Renal cortex interstitium (tissue), 15 donors: ENCODE results near the gene COL26A1. TPM values are rescaled to one million over a fixed set of nuclear protein-coding genes. Genes with fewer than 3 reads are reported as not detected.
"Not testable (repeated sequence)": the region's sequence is repeated elsewhere in the genome, so short reads cannot be mapped to it uniquely, and the experiment has no call there.

Experiments used
- DNase-seq, 11 donors: peaks; one replicate each; pipeline ENCODE4 v3.0.0-alpha.2; 2013; ENCODE audit warnings: low read depth in 9 of 11, low spot score in 4 of 11; ENCODE audit errors: extremely low read depth in 1 of 11
- long read RNA-seq, 16 experiments: transcript quantifications; one replicate each; lab custom pipeline, GENCODE V29; 2026
- polyA plus RNA-seq, 3 donors: library from polyadenylated mRNA; unstranded; fragments of 120-200 nt; gene quantifications; one replicate each; pipeline ENCODE4 v1.2.1, GENCODE V29; 2013; ENCODE audit not compliant: insufficient read length in 3 of 3

The COL26A1 gene
- polyA plus RNA-seq = 10 to 100 TPM; 22.3 to 34.7 (median 28.3) TPM
- long read RNA-seq, donor 1, partial matches to known transcripts = 0 of 6 reads
- long read RNA-seq, donor 1, other reads (novel, unspliced or antisense) = 0 of 6 reads
- long read RNA-seq, donor 2, transcript COL26A1-201 (13 exons, 3,033 nt) = major isoform, 5 of 10 reads
- long read RNA-seq, donor 2, partial matches to known transcripts = 0 of 10 reads
- long read RNA-seq, donor 2, other reads (novel, unspliced or antisense) = 0 of 10 reads
- long read RNA-seq, donor 3, transcript COL26A1-201 (13 exons, 3,033 nt) = major isoform, 5 of 12 reads
- long read RNA-seq, donor 3, partial matches to known transcripts = 6 of 12 reads
- long read RNA-seq, donor 3, other reads (novel, unspliced or antisense) = 0 of 12 reads
- long read RNA-seq, donor 4, partial matches to known transcripts = 0 of 3 reads
- long read RNA-seq, donor 4, other reads (novel, unspliced or antisense) = 0 of 3 reads
- long read RNA-seq, donor 5 = 0 reads
- long read RNA-seq, donor 6, partial matches to known transcripts = 7 of 11 reads
- long read RNA-seq, donor 6, other reads (novel, unspliced or antisense) = 0 of 11 reads
- long read RNA-seq, donor 7, partial matches to known transcripts = 0 of 5 reads
- long read RNA-seq, donor 7, other reads (novel, unspliced or antisense) = 0 of 5 reads
- long read RNA-seq, donor 8 = 0 reads
- long read RNA-seq, donor 9, partial matches to known transcripts = 0 of 6 reads
- long read RNA-seq, donor 9, other reads (novel, unspliced or antisense) = 0 of 6 reads
- long read RNA-seq, donor 10, partial matches to known transcripts = 0 of 4 reads
- long read RNA-seq, donor 10, other reads (novel, unspliced or antisense) = 0 of 4 reads
- long read RNA-seq, donor 11, partial matches to known transcripts = 0 of 4 reads
- long read RNA-seq, donor 11, other reads (novel, unspliced or antisense) = 0 of 4 reads
- long read RNA-seq, donor 12, partial matches to known transcripts = 0 of 5 reads
- long read RNA-seq, donor 12, other reads (novel, unspliced or antisense) = 0 of 5 reads
- long read RNA-seq, donor 13 = 0 reads
- long read RNA-seq, donor 14, transcript COL26A1-203 (13 exons, 2,970 nt) = major isoform, 6 of 7 reads
- long read RNA-seq, donor 14, partial matches to known transcripts = 0 of 7 reads
- long read RNA-seq, donor 14, other reads (novel, unspliced or antisense) = 0 of 7 reads
- long read RNA-seq, donor 15, partial matches to known transcripts = 0 of 5 reads
- long read RNA-seq, donor 15, other reads (novel, unspliced or antisense) = 0 of 5 reads
- long read RNA-seq, donor 16, transcript COL26A1-201 (13 exons, 3,033 nt) = major isoform, 8 of 18 reads
- long read RNA-seq, donor 16, partial matches to known transcripts = 6 of 18 reads
- long read RNA-seq, donor 16, other reads (novel, unspliced or antisense) = 0 of 18 reads

DNA sequence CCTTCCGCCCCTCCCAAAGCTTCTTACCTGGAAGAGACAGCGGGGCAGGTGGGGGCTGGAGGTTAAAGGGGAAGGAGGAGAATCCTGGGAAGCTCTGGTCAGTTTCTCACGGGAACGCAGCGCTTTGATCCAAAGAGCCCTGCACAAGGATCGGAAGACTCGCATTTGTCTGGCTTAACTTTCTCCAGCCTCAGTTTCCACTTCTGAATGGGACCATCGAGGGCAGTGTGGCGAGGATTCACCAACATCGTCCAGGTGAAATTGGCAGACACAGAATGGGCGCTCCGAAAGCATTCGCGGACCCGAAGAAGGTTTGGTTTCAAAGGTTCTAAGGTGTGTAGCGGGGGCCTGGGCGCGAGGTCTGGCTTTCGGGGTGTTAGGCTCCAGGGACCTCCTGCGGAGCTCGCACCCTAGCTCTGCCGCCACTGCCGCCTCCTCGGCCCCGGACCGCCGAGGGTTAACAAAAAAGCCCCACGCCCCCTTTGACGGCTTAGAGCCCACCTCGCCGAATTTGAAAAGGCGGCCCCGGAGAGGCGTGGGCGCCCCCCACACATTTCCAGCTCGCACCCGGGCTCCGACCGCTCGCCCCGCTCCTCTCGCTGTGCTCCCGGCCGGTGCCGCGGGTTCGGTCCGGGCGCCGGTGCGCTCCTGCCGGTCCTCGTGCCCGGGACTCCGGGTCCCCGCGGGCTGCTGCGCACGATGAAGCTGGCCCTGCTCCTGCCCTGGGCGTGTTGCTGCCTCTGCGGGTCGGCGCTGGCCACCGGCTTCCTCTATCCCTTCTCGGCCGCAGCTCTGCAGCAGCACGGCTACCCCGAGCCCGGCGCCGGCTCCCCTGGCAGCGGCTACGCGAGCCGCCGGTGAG lies at the start of gene COL26A1:
Gene COL26A1 (plus strand): TSS at position 542 of the 862 bp plus-strand sequence. CDS start 158 bp downstream, at position 700.
- DNase-seq = peak in 2 of 11 donors; percentile 37 to 48

DNA sequence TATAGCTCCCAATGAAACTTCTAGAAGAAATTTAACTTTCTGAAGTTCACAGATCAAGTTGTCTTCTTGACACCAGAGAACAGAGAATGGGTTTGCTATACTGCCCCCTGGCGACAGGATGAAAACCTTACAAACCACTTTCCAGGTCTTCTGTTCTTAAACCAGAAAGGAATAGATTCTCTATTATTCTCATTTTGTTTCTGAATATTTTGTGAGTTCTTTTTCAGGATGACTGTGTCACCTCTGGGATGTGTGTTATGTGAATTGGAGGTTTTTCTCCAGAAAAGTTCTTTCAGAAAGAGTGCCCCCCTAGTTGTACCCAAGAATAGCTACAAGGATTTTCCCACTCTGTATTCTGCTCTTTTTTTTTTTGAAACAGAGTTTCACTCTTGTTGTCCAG lies 47.3 kb upstream of the COL26A1 start:
- DNase-seq = peak in 1 of 11 donors; percentile 24

GRCh38 chr7:101319401-101319800 lies 43.3 kb upstream of the COL26A1 start:
- DNase-seq = no peak

GRCh38 chr7:101321491-101322401 lies 40.9 kb upstream of the COL26A1 start, which contains the start of gene IFT22:
TSS of gene IFT22 (minus strand) at chr7:101321812. CDS start at chr7:101321709, 103 bp downstream.
- peak; percentile 80 to 96 (median 93) for DNase-seq

GRCh38 chr7:101328159-101328558 lies 34.5 kb upstream of the COL26A1 start:
- DNase-seq = no peak

GRCh38 chr7:101330011-101330484 lies 32.6 kb upstream of the COL26A1 start:
- no peak for DNase-seq

- DNase-seq = no peak
These were observed 30.6 kb upstream of the COL26A1 start for GRCh38 chr7:101332026-101332425.

DNA sequence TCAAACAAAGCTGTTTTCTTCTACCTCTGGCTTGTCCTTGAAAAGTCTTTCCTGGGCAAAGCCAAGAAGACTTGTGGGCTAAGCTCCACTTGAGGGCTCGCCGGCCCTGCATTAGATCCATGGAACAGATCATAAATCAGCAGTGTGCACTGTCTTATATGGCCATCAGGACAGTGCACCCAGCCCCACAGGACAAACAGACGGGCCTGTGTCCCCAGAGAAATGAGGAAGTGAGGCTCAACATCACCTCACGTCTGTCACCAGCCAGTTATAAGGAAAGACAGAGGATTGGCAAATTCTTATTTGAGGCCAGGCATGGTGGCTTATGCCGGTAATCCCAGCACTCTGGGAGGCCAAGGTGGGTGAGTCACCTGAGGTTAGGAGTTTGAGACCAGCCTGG lies 28.8 kb upstream of the COL26A1 start:
- DNase-seq = no peak

- DNase-seq = no peak
These were observed 22.3 kb upstream of the COL26A1 start for GRCh38 chr7:101340379-101340778.

GRCh38 chr7:101342892-101343291 lies 19.8 kb upstream of the COL26A1 start:
- no peak for DNase-seq

DNA sequence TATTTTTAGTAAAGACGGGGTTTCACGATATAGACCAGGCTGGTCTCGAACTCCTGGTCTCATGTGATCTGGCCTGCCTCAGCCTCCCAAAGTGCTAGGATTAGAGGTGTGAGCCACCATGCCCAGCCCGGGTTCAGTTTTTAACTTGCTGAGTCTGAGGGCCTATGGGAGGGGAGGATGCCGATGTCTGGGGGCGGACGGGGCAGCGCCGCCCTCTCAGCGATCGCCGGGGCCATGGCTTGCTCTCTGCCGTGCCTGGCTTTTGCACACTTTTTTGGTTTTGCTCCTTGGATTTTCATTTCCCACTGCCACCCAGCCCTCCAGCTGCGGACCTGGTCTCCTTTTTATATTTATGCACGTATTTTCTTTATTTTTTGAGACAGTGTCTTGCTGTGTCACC lies 15.2 kb upstream of the COL26A1 start:
- no peak for DNase-seq

DNA sequence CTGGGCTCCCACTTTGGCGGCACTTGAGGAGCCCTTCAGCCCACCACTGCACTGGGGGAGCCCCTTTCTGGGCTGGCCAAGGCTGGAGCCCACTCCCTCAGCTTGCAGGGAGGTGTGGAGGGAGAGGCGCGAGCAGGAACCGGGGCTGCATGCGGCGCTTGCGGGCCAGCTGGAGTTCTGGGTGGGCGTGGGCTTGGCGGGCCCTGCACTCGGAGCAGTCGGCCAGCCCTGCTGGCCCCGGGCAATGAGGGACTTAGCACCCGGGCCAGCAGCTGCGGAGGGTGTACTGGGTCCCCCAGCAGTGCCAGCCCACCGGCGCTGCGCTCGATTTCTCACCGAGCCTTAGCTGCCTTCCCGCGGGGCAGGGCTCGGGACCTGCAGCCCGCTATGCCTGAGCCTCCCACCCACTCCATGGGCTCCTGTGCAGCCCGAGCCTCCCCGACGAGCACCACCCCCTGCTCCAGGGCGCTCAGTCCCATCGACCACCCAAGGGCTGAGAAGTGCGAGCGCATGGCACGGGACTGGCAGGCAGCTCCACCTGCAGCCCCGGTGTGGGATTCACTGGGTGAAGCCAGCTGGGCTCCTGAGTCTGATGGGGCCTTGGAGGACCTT lies 14.1 kb upstream of the COL26A1 start:
- not testable (repeated sequence) for DNase-seq

GRCh38 chr7:101349300-101349699 lies 13.4 kb upstream of the COL26A1 start:
- DNase-seq = not testable (repeated sequence)

- no peak for DNase-seq
These were observed 9.8 kb upstream of the COL26A1 start for GRCh38 chr7:101352920-101353308.

- no peak for DNase-seq
These were observed 5.2 kb upstream of the COL26A1 start for GRCh38 chr7:101357433-101357832.

- DNase-seq = no peak
These were observed 590 bp downstream of the COL26A1 start for GRCh38 chr7:101363196-101363733.
